Astrocyte of the cerebellum (primary cell): ENCODE measurements around the gene CCR4.
"Not testable (repeated sequence)": the region's sequence is repeated elsewhere in the genome, so short reads cannot be mapped to it uniquely, and the experiment has no call there.

Source experiments
- DNase-seq: peaks from one replicate; pipeline ENCODE4 v3.0.0-alpha.2; 2011; ENCODE audit warnings: low read depth
- H3K4me3 ChIP-seq: 2 replicates; pipeline ENCODE4 v1.5.1; 2011; ENCODE audit warnings: mild to moderate bottlenecking, low read depth, low read length, moderate library complexity
- CTCF ChIP-seq: IDR thresholded peaks from 2 replicates; pipeline ENCODE4 v1.5.1; 2012; ENCODE audit warnings: low read length, low read depth, moderate library complexity, mild to moderate bottlenecking; ENCODE audit errors: missing control alignments
- in situ Hi-C: cut with HindIII; loops from 2 replicates; pipeline ENCODE4 v1.10.0; 2017; ENCODE audit warnings: low sequenced_read_pairs

The CCR4 gene

DNA sequence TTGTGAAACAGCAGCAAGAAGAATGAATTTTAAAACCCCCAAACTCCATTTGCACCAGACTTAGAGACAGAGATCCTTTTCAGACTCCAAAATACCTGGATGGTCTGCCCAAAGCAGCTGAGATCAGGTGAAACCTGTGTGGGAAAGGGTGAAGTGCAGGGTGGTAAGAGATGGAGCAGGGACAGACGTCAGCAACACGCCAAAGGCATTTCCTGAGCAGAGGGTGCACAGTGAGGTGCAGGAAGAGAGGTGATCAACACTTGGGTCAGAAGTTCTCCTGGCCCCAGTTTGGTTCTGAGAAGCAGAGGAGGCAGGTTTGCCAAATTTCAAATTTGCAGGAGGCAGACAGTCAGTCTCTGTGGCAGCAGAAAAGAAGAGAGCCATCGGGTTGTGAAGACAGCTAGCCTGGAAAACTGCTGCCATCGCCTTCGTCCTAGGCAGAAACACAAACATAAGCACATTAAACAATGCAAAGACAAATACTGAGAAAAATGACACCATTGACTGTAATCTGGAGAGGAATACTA is 9.8 kb downstream of the CCR4 start:
- H3K4me3 ChIP-seq: no peak overlapping the region
- in situ Hi-C loops: no loop called here
- no peak for TF ChIP-seq CTCF
- no peak for DNase-seq

DNA sequence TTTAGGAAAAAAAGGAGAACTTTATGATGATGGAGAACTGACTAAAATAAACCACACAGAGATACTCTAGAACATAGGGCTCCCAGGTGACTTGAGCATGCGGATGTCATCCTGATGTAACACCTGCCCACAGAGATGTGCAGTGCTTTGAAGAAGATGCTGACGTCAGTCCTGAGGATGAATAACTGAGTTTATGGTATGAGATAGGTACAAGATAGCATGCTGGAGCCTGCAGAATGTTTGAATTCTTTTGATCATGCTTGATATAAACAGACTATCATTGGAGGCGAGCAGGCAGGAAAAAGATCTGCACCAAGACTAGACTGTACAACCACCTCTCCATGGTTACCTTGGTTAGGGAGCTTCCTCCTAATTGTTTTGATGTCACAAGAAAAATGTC is 12.4 kb downstream of the CCR4 start:
- H3K4me3 ChIP-seq: no peak overlapping the region
- in situ Hi-C loops: no loop called here
- no peak for TF ChIP-seq CTCF
- DNase-seq: no peak

DNA sequence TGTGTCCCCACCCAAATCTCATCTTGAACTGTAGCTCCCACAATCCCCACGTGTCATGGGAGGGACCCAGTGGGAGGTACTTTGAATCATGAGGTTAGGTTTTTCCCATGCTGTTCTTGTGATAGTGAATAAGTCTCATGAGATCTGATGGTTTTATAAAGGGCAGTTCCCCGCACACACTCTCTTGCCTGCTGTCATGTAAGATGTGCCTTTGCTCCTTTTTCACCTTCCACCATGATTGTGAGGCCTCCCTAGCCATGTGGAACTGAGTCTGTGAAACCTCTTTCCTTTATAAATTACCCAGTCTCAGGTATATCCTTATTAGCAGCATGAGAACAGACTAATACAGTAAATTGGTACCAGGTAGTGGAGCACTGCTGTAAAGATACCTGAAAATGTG is 13.3 kb downstream of the CCR4 start:
- H3K4me3 ChIP-seq, DNase-seq, in situ Hi-C loops: not testable (repeated sequence)

GRCh38 chr3:32965617-32966213 is 14.3 kb downstream of the CCR4 start:
- in situ Hi-C loops, DNase-seq, H3K4me3 ChIP-seq: not testable (repeated sequence)

DNA sequence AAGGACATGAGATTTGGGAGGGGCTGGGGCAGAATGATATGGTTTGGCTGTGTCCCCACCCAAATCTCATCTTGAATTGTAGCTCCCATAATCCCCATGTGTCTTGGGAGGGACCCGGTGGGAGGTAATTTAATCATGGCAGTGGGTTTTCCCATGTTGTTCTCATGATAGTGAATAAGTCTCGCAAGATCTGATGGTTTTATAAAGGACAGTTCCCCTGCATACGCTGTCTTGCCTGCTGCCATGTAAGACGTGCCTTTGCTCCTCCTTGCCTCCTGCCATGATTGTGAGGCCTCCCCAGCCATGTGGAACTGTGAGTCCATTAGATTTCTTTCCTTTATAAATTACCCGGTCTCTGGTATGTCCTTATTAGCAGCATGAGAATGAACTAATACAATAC is 15.2 kb downstream of the CCR4 start:
- in situ Hi-C loops, H3K4me3 ChIP-seq, DNase-seq: not testable (repeated sequence)

DNA sequence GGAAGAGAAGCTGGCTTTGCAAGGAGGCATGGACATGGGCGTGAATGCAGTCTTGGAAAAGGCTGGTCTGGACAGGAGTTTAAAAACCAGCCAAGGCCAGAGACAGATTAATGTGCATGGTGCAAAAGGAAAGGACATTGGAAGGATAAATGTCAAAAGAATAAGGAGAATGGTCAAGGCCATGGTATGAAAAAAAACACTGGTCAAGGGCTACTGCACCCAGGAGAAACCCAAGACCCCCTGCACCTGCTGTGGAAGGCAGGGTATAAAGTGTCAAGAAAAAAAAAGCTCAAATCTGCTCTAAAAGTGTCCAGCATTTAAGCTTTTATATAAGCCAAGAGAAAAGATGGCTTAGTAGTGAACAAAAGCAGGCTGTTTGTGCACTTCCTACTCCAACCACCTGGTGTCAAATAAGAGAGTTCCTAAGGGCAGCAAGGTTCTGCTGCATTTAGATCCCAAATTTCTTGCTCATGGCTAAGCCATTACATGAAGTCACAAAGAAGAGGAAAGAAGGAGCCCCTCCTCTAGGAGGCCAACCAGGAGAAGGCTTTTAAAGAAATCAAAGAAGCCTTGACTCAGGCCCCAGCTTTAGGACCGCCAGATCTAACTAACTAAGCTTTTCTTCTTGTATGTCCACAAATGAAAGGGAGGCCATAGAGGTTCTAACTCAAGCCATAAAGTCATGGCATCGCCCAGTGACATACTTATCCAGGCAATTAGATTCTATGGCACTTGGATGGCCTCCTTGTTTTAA is 16.9 kb downstream of the CCR4 start:
- in situ Hi-C loops: no loop called here
- H3K4me3 ChIP-seq: no peak overlapping the region
- no peak for TF ChIP-seq CTCF
- no peak for DNase-seq

DNA sequence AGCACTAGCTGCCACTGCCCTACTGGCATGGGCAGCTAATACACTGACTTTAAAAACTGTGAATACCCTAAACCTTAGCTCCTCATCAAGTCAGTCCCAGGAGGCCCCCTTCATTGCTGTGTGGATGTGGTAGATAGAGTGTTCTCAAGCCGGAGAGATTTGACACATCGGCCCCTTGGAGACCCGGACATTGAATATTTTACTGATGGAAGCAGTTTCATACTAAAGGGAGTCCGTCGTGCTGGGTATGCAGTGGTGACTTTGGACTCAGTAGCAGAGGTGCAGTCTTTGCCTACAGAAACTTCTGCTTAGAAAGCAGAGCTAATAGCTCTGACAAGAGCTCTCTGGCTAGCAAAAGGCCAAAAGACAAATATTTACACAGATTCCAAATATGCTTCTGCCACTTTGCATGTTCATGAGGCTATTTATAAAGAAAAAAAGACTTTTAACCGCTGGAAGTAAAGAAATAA is 17.5 kb downstream of the CCR4 start:
- no peak for DNase-seq
- in situ Hi-C loops: no loop called here
- TF ChIP-seq CTCF: no peak
- H3K4me3 ChIP-seq: no peak overlapping the region

DNA sequence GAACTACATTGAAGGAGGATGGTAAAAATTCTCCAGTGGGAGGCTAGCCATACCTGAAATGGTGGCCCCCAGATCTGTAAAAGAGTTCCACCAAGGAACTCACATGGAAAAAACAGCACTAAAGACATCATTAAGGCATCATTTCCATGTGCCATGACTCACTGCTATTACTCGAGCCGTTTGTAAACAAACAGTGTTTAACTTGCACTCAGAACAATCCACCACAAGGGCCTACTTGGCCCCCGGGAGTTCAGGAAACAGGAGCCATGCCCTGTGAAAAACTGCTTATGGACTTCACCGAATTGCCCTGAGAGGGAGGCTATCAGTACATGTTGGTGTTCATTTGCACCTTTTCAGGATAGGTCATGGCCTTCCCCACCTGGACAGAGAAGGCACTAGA is 18.2 kb downstream of the CCR4 start:
- H3K4me3 ChIP-seq: no peak overlapping the region
- in situ Hi-C loops: no loop called here
- TF ChIP-seq CTCF: no peak
- no peak for DNase-seq

DNA sequence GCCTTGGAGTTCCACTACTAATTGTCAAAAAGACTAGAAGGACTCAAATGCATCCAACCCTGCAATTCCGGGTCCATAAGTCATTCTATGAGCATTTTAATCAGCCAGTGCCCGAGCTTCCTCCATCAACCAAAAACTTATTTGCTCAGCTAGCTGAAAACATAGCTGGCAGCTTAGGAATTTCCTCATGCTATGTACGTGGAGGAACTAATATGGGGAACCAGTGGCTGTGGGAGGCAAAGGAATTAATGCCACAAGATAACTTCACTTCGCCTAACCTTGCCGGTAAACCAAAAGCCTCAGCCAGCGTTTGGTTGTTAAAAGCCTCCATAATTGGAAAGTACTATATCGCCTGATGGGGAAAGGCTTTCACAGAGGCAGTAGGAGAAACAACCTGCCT is 19.8 kb downstream of the CCR4 start:
- H3K4me3 ChIP-seq, DNase-seq, in situ Hi-C loops: not testable (repeated sequence)
